SK-N-SH (cell line): Measurements from ENCODE around the gene MYO1H. TPM values are rescaled to one million over a fixed set of nuclear protein-coding genes. Genes with fewer than 3 reads are reported as not detected.

Experiments
- CTCF ChIA-PET: fragments of 300-600, 350-600 bp; formaldehyde crosslinking; extraction: SDS; loops from one replicate; lab custom pipeline; 2021; lab: Yijun Ruan, JAX
- POLR2A ChIA-PET: fragments of 350-600 bp; sonication (Branson Sonifier 250); formaldehyde crosslinking; extraction: SDS; loops from one replicate; lab custom pipeline; 2020; ENCODE audit warnings: antibody characterized with exemption, inconsistent platforms; lab: Yijun Ruan, JAX
- DNase-seq: peaks from one replicate; pipeline ENCODE4 v3.0.0; 2012
- H2AFZ ChIP-seq: fragments of 200-600 bp; sonication (generic); 2 replicates; pipeline ENCODE4 v1.8.1; 2016; ENCODE audit warnings: antibody characterized with exemption, mild to moderate bottlenecking, low read depth
- H3F3A ChIP-seq: fragments of 200-600 bp; sonication (generic); replicated peaks from 2 replicates; pipeline ENCODE3; 2016; ENCODE audit warnings: antibody characterized with exemption, mild to moderate bottlenecking; ENCODE audit not compliant: insufficient read depth
- H3K27ac ChIP-seq, 2 experiments: fragments of 200-500 bp in 1 of 2; fragments of 200-600 bp in 1 of 2; sonication (Bioruptor generic) in 1 of 2; sonication (generic), shearing (Covaris generic) in 1 of 2; 2 replicates each; pipeline versions ENCODE4 v1.5.1 to v1.6.1; 2014 to 2016; ENCODE audit warnings: low read depth in 2 of 2, inconsistent platforms in 1 of 2, low read length in 1 of 2, mild to moderate bottlenecking in 1 of 2, mixed read lengths in 1 of 2
- H3K27me3 ChIP-seq: fragments of 200-600 bp; sonication (generic), shearing (Covaris generic); 2 replicates; pipeline ENCODE4 v1.6.1; 2016; ENCODE audit warnings: mixed run types; ENCODE audit not compliant: insufficient read depth
- H3K36me3 ChIP-seq, 2 experiments: fragments of 200-500 bp in 1 of 2; fragments of 200-600 bp in 1 of 2; sonication (Bioruptor generic) in 1 of 2; sonication (generic) in 1 of 2; replicated peaks in 1 of 2; 2 replicates each; pipeline versions ENCODE3 to v1.5.1; 2014 to 2016; ENCODE audit warnings: low read length in 1 of 2, mild to moderate bottlenecking in 1 of 2; ENCODE audit not compliant: insufficient read depth in 2 of 2, control insufficient read depth in 1 of 2
- H3K4me1 ChIP-seq, 2 experiments: fragments of 200-500 bp in 1 of 2; fragments of 200-600 bp in 1 of 2; sonication (Bioruptor generic) in 1 of 2; sonication (generic), shearing (Covaris generic) in 1 of 2; 2 replicates each; pipeline versions ENCODE4 v1.5.1 to v1.6.1; 2014 to 2016; ENCODE audit warnings: low read depth in 1 of 2, low read length in 1 of 2, mixed run types in 1 of 2; ENCODE audit not compliant: insufficient read depth in 2 of 2, control insufficient read depth in 1 of 2
- H3K4me2 ChIP-seq: fragments of 200-600 bp; sonication (generic), shearing (Covaris generic); 2 replicates; pipeline ENCODE4 v1.6.1; 2017; ENCODE audit warnings: mixed run types
- H3K4me3 ChIP-seq, 2 experiments: fragments of 200-500 bp in 1 of 2; fragments of 200-600 bp in 1 of 2; sonication (Bioruptor generic) in 1 of 2; sonication (generic), shearing (Covaris generic) in 1 of 2; 2 replicates each; pipeline versions ENCODE4 v1.5.1 to v1.8.1; 2014 to 2016; ENCODE audit warnings: low read depth in 2 of 2, inconsistent platforms in 1 of 2, low read length in 1 of 2, mild to moderate bottlenecking in 1 of 2, mixed read lengths in 1 of 2, moderate library complexity in 1 of 2
- H3K79me2 ChIP-seq: fragments of 200-600 bp; sonication (generic); 2 replicates; pipeline ENCODE4 v1.8.1; 2017; ENCODE audit warnings: mild to moderate bottlenecking; ENCODE audit not compliant: insufficient read depth
- H3K9ac ChIP-seq: fragments of 200-600 bp; sonication (generic); 2 replicates; pipeline ENCODE4 v1.6.1; 2017; ENCODE audit warnings: mixed run types
- H3K9me2 ChIP-seq: fragments of 200-600 bp; sonication (generic); 2 replicates; pipeline ENCODE4 v1.6.1; 2017; ENCODE audit warnings: mixed run types
- H3K9me3 ChIP-seq: fragments of 200-600 bp; sonication (generic); 2 replicates; pipeline ENCODE4 v1.6.1; 2017; ENCODE audit warnings: mixed run types, mild to moderate bottlenecking, moderate library complexity
- H4K20me1 ChIP-seq: fragments of 200-600 bp; sonication (generic); 2 replicates; pipeline ENCODE4 v1.6.1; 2017; ENCODE audit warnings: mild to moderate bottlenecking, mixed run types; ENCODE audit not compliant: insufficient read depth
- EP300 ChIP-seq, 2 experiments: IDR thresholded peaks; 2 replicates each; pipeline versions ENCODE4 v1.4.0 to v1.6.1; 2012; ENCODE audit warnings: borderline replicate concordance in 1 of 2, low read depth in 1 of 2, low read length in 1 of 2
- MEF2A ChIP-seq: IDR thresholded peaks from 2 replicates; pipeline ENCODE4 v1.4.0; 2012; ENCODE audit warnings: low read depth, borderline replicate concordance
- POLR2AphosphoS5 ChIP-seq: IDR thresholded peaks from 2 replicates; pipeline ENCODE4 v1.6.1; 2012; ENCODE audit warnings: low read depth, low read length
- RFX5 ChIP-seq: IDR thresholded peaks from 2 replicates; pipeline ENCODE4 v1.6.1; 2012; ENCODE audit warnings: mild to moderate bottlenecking, improper control_type of control experiment, low read length
- TEAD4 ChIP-seq: IDR thresholded peaks from 2 replicates; pipeline ENCODE4 v1.4.0; 2012; ENCODE audit warnings: mild to moderate bottlenecking, borderline replicate concordance; ENCODE audit not compliant: insufficient read depth
- USF1 ChIP-seq: IDR thresholded peaks from 2 replicates; pipeline ENCODE4 v1.4.0; 2012; ENCODE audit warnings: low read depth, borderline replicate concordance
- YY1 ChIP-seq: IDR thresholded peaks from 2 replicates; pipeline ENCODE4 v1.4.0; 2012; ENCODE audit warnings: low read depth, mild to moderate bottlenecking
- WGBS: methylation state at CpG from one replicate; pipeline ENCODE4 v1.1.6; 2017; ENCODE audit warnings: low lambda C conversion rate; 5-methylcytosine and 5-hydroxymethylcytosine counted together
- polyA plus RNA-seq, 3 experiments: library from polyadenylated mRNA; depleted of rRNA; stranded (reverse); fragments of >200 nt; gene quantifications; 2 replicates each; pipeline ENCODE4 v1.2.3, GENCODE V29; 2012

MYO1H gene
- polyA plus RNA-seq, 1 of the 3 experiments (the other 2 are of a cell fraction) = not detected

- 91% methylated on average over 8 of the region's 8 CpGs for WGBS
- Histone ChIP-seq H2AFZ (no peak overlapping the region), H3K9me3 (no peaks in the 10 kb centered on the region), H3K36me3 (peaks cover 33 to 56% of the 10 kb centered on the region in 2 experiments), H3K79me2 (peaks cover 42% of the 10 kb centered on the region), H3K27me3 (no peaks in the 10 kb centered on the region), H3K4me3 (no peak overlapping the region), H3K4me1 (no peaks in the 10 kb centered on the region), H3F3A (peaks cover 5% of the 10 kb centered on the region), H4K20me1 (peaks cover 16% of the 10 kb centered on the region; the same call in 1 of the 2 replicates), H3K9ac (no peak overlapping the region), H3K9me2 (no peaks in the 10 kb centered on the region), H3K4me2 (no peak overlapping the region), H3K27ac (no peak overlapping the region)
- no peak for DNase-seq
- ChIA-PET CTCF (interaction anchor here (3.3 to 4.8 kb wide), 2 partner anchors 14 to 19 kb away, joined by 15 to 20 read pairs; no protein-coding TSS in a partner anchor), POLR2A (no interaction called here)
- no peak for TF ChIP-seq RFX5
Measured at GRCh38 chr12:109446869-109447268, 99.2 kb downstream of the MYO1H start.

- Histone ChIP-seq H2AFZ (no peak overlapping the region), H3K36me3 (peaks cover 39 to 63% of the 10 kb centered on the region in 2 experiments), H3K4me3 (no peak overlapping the region), H3K79me2 (peaks cover 48% of the 10 kb centered on the region), H3K4me2 (no peak overlapping the region), H3K27me3 (no peaks in the 10 kb centered on the region), H4K20me1 (peaks cover 16% of the 10 kb centered on the region; the same call in 1 of the 2 replicates), H3K9ac (no peak overlapping the region), H3F3A (peaks cover 5% of the 10 kb centered on the region), H3K27ac (no peak overlapping the region), H3K4me1 (no peaks in the 10 kb centered on the region), H3K9me2 (no peaks in the 10 kb centered on the region), H3K9me3 (no peaks in the 10 kb centered on the region)
- POLR2A ChIA-PET = no interaction called here
- TF ChIP-seq MEF2A (no peak), USF1 (no peak), YY1 (no peak), EP300 (IDR thresholded peaks at IDR 0.05; ENCODE audit: borderline replicate concordance in 1 of 2, low read depth in 1 of 2, low read length in 1 of 2) (no peak)
- CTCF ChIA-PET = interaction anchor here (3.3 to 4.8 kb wide), 2 partner anchors 14 to 19 kb away, joined by 15 to 20 read pairs; no protein-coding TSS in a partner anchor
- WGBS = 84% methylated on average over 9 of the region's 9 CpGs
- DNase-seq = no peak
Measured at GRCh38 chr12:109447482-109447881, 99.8 kb downstream of the MYO1H start.

GRCh38 chr12:109448272-109448671 lies 100.6 kb downstream of the MYO1H start:
- Histone ChIP-seq H3K9ac (no peak overlapping the region), H3K27me3 (no peaks in the 10 kb centered on the region), H3K4me2 (no peak overlapping the region), H2AFZ (no peak overlapping the region), H3K79me2 (peaks cover 55% of the 10 kb centered on the region), H3K9me3 (no peaks in the 10 kb centered on the region), H3F3A (peaks cover 5% of the 10 kb centered on the region), H3K4me1 (no peaks in the 10 kb centered on the region), H3K9me2 (no peaks in the 10 kb centered on the region), H4K20me1 (peaks cover 16% of the 10 kb centered on the region; the same call in 1 of the 2 replicates), H3K36me3 (peaks cover 44 to 64% of the 10 kb centered on the region in 2 experiments), H3K27ac (no peak overlapping the region), H3K4me3 (no peak overlapping the region)
- no peak for TF ChIP-seq TEAD4
- TF ChIP-seq POLR2AphosphoS5 = no peak
- TF ChIP-seq EP300 (IDR thresholded peaks at IDR 0.05; ENCODE audit: borderline replicate concordance in 1 of 2, low read depth in 1 of 2, low read length in 1 of 2) = no peak
- DNase-seq = no peak
- CTCF ChIA-PET = interaction anchor here (3.3 to 4.8 kb wide), 2 partner anchors 15 to 20 kb away, joined by 15 to 20 read pairs; no protein-coding TSS in a partner anchor
- POLR2A ChIA-PET = no interaction called here
- WGBS = 97% methylated on average over 5 of the region's 5 CpGs
